Ishikawa (cell line): ENCODE measurements around the gene ABCA9.

ENCODE experiments used
- CEBPB ChIP-seq: IDR thresholded peaks from 2 replicates; pipeline ENCODE4 v1.6.1; 2012
- EP300 ChIP-seq: IDR thresholded peaks from 2 replicates; pipeline ENCODE4 v1.6.1; 2012; ENCODE audit warnings: borderline replicate concordance
- YY1 ChIP-seq: IDR thresholded peaks from 2 replicates; pipeline ENCODE4 v1.6.1; 2012; ENCODE audit warnings: low read depth

- TF ChIP-seq CEBPB (no peak), YY1 (no peak), EP300 (no peak)
Measured at GRCh38 chr17:69093279-69093789, 32.6 kb upstream of the ABCA9 start.
